ENCODE results near the gene SLC37A1.

DNA sequence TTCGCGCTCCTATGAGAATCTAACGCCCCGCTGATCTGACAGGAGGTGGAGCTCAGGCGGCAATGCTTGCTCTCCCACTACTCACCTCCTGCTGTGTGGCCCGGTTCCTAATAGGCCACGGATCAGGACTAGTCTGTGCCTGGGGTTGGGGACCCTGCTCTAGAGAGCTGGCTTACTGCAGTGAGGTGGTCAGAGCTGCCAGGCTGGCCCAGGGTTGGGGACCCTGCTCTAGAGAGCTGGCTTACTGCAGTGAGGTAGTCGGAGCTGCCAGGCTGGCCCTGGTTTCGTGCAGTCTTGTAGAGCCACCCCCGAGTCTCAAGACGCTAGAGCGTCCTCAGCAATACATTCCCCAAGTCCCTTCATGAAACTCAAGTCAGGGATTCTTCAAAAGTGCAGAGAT is 27.5 kb downstream of the SLC37A1 start:
- TF ChIP-seq ZNF121 (tag by site-specific recombination; IDR thresholded peaks at IDR 0.05) (no peak), SP2 (tag by site-specific recombination; IDR thresholded peaks at IDR 0.05) (no peak), BCL11B (tag by site-specific recombination; IDR thresholded peaks at IDR 0.05; ENCODE audit: low read depth) (no peak), FEZF1 (tag by site-specific recombination; IDR thresholded peaks at IDR 0.05) (no peak)
- TF ChIP-seq, protein P1, sequence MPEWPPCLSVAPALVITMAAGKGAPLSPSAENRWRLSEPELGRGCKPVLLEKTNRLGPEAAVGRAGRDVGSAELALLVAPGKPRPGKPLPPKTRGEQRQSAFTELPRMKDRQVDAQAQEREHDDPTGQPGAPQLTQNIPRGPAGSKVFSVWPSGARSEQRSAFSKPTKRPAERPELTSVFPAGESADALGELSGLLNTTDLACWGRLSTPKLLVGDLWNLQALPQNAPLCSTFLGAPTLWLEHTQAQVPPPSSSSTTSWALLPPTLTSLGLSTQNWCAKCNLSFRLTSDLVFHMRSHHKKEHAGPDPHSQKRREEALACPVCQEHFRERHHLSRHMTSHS (tag by site-specific recombination; IDR thresholded peaks at IDR 0.05) = no peak
